H9 (cell line): ENCODE data around the gene CHRM4. TPM values are rescaled to one million over a fixed set of nuclear protein-coding genes. Genes with fewer than 3 reads are reported as not detected.

Source experiments
- DNase-seq: peaks from one replicate; pipeline ENCODE4 v3.0.0-alpha.2; 2017
- H2AFZ ChIP-seq: one replicate; pipeline ENCODE4 v1.6.1; 2013; ENCODE audit warnings: mild to moderate bottlenecking, low read length, control low read depth, moderate library complexity
- H2AK5ac ChIP-seq: 2 replicates; pipeline ENCODE4 v1.6.1; 2013; ENCODE audit warnings: low read length, control low read depth, mixed read lengths; ENCODE audit not compliant: insufficient read length
- H2BK120ac ChIP-seq: one replicate; pipeline ENCODE4 v1.6.1; 2013; ENCODE audit warnings: low read depth, mild to moderate bottlenecking, low read length, control low read depth, inconsistent platforms; ENCODE audit not compliant: poor library complexity, severe bottlenecking
- H2BK12ac ChIP-seq: 2 replicates; pipeline ENCODE4 v1.6.1; 2013; ENCODE audit warnings: low read length, control low read depth, mixed read lengths, low read depth; ENCODE audit not compliant: insufficient read length
- H2BK15ac ChIP-seq: 2 replicates; pipeline ENCODE4 v1.6.1; 2013; ENCODE audit warnings: low read depth, low read length, control low read depth
- H2BK20ac ChIP-seq: one replicate; pipeline ENCODE4 v1.6.1; 2013; ENCODE audit warnings: low read depth, mild to moderate bottlenecking, low read length, control low read depth, inconsistent platforms; ENCODE audit not compliant: poor library complexity, severe bottlenecking
- H2BK5ac ChIP-seq: 2 replicates; pipeline ENCODE4 v1.6.1; 2013; ENCODE audit warnings: low read length, control low read depth, mixed read lengths; ENCODE audit not compliant: insufficient read length
- H3K14ac ChIP-seq: 2 replicates; pipeline ENCODE4 v1.6.1; 2013; ENCODE audit warnings: low read length, control low read depth; ENCODE audit not compliant: insufficient read depth
- H3K18ac ChIP-seq: 2 replicates; pipeline ENCODE4 v1.6.1; 2013; ENCODE audit warnings: low read depth, mild to moderate bottlenecking, mixed read lengths, low read length, control low read depth; ENCODE audit not compliant: insufficient read length
- H3K23ac ChIP-seq: 2 replicates; pipeline ENCODE4 v1.6.1; 2013; ENCODE audit warnings: low read length, control low read depth, mixed read lengths, low read depth; ENCODE audit not compliant: insufficient read length
- H3K23me2 ChIP-seq: 2 replicates; pipeline ENCODE4 v1.6.1; 2013; ENCODE audit warnings: low read depth, mild to moderate bottlenecking, mixed read lengths, low read length, control low read depth; ENCODE audit not compliant: insufficient read length, poor library complexity, severe bottlenecking
- H3K27ac ChIP-seq: 2 replicates; pipeline ENCODE4 v1.5.1; 2013; ENCODE audit warnings: low read length, control low read depth, mixed read lengths, low read depth; ENCODE audit not compliant: insufficient read length
- H3K27me3 ChIP-seq: 2 replicates; pipeline ENCODE4 v1.6.1; 2013; ENCODE audit warnings: low read length, control low read depth, inconsistent platforms; ENCODE audit not compliant: insufficient read depth
- H3K4ac ChIP-seq: 2 replicates; pipeline ENCODE4 v1.6.1; 2013; ENCODE audit warnings: low read depth, mild to moderate bottlenecking, control low read depth, inconsistent platforms, low read length, moderate library complexity
- H3K4me1 ChIP-seq: 2 replicates; pipeline ENCODE4 v1.6.1; 2013; ENCODE audit warnings: low read length, control low read depth, inconsistent platforms; ENCODE audit not compliant: insufficient read depth
- H3K4me2 ChIP-seq: 2 replicates; pipeline ENCODE4 v1.6.1; 2013; ENCODE audit warnings: low read length, control low read depth, mixed read lengths; ENCODE audit not compliant: insufficient read length, insufficient read depth
- H3K56ac ChIP-seq: 2 replicates; pipeline ENCODE4 v1.6.1; 2013; ENCODE audit warnings: low read depth, mild to moderate bottlenecking, mixed read lengths, low read length, control low read depth; ENCODE audit not compliant: insufficient read length
- H3K79me1 ChIP-seq: 2 replicates; pipeline ENCODE4 v1.6.1; 2013; ENCODE audit warnings: low read depth, mild to moderate bottlenecking, moderate library complexity, low read length, control low read depth, inconsistent platforms; ENCODE audit not compliant: insufficient read depth, poor library complexity, severe bottlenecking
- H3K79me2 ChIP-seq: 2 replicates; pipeline ENCODE4 v1.6.1; 2013; ENCODE audit warnings: low read length, control low read depth, inconsistent platforms; ENCODE audit not compliant: insufficient read depth
- H3K9ac ChIP-seq: 2 replicates; pipeline ENCODE4 v1.6.1; 2013; ENCODE audit warnings: low read length, control low read depth, mixed read lengths; ENCODE audit not compliant: insufficient read length; ENCODE audit errors: extremely low read depth
- H3K9me3 ChIP-seq: one replicate; pipeline ENCODE4 v1.6.1; 2013; ENCODE audit warnings: low read depth, low read length, inconsistent platforms; ENCODE audit not compliant: control insufficient read depth
- H3T11ph ChIP-seq: one replicate; pipeline ENCODE4 v1.6.1; 2013; ENCODE audit warnings: mild to moderate bottlenecking, low read length, control low read depth, inconsistent platforms
- H4K20me1 ChIP-seq: one replicate; pipeline ENCODE4 v1.6.1; 2013; ENCODE audit not compliant: control insufficient read depth, insufficient read length, insufficient read depth
- H4K5ac ChIP-seq: 2 replicates; pipeline ENCODE4 v1.6.1; 2013; ENCODE audit warnings: low read depth, mild to moderate bottlenecking, mixed read lengths, low read length, control low read depth; ENCODE audit not compliant: insufficient read length
- H4K8ac ChIP-seq: replicated peaks from 2 replicates; pipeline ENCODE4 v1.6.1; 2013; ENCODE audit warnings: low read length, control low read depth, mixed read lengths, low read depth; ENCODE audit not compliant: insufficient read length
- H4K91ac ChIP-seq: 2 replicates; pipeline ENCODE4 v1.6.1; 2013; ENCODE audit warnings: low read depth, mild to moderate bottlenecking, moderate library complexity, mixed read lengths, low read length, control low read depth; ENCODE audit not compliant: insufficient read length
- H3K27ac Mint-ChIP-seq, 3 experiments: 2 replicates in 2 of 3; 3 replicates in 1 of 3; pipeline ENCODE4 v1.8.0; 2020 to 2021; ENCODE audit warnings: mixed read lengths in 3 of 3, mild to moderate bottlenecking in 1 of 3, moderate library complexity in 1 of 3
- H3K27me3 Mint-ChIP-seq: 2 replicates; pipeline ENCODE4 v1.8.0; 2021; ENCODE audit warnings: low read depth, mild to moderate bottlenecking, moderate library complexity, mixed read lengths
- H3K36me3 Mint-ChIP-seq, 3 experiments: 2 replicates in 2 of 3; 3 replicates in 1 of 3; pipeline ENCODE4 v1.8.0; 2020 to 2021; ENCODE audit warnings: low read depth in 3 of 3, mixed read lengths in 3 of 3; ENCODE audit not compliant: insufficient read depth in 1 of 3
- H3K4me1 Mint-ChIP-seq, 2 experiments: 2 replicates each; pipeline ENCODE4 v1.8.0; 2020; ENCODE audit warnings: mixed read lengths in 2 of 2
- H3K4me3 Mint-ChIP-seq, 2 experiments: 2 replicates in 1 of 2; 3 replicates in 1 of 2; pipeline ENCODE4 v1.8.0; 2020 to 2021; ENCODE audit warnings: mild to moderate bottlenecking in 2 of 2, mixed read lengths in 2 of 2, moderate library complexity in 1 of 2
- H3K9me3 Mint-ChIP-seq, 2 experiments: 2 replicates in 1 of 2; 3 replicates in 1 of 2; pipeline ENCODE4 v1.8.0; 2020; ENCODE audit warnings: mild to moderate bottlenecking in 2 of 2, mixed read lengths in 2 of 2, moderate library complexity in 1 of 2
- WGBS: extraction: QIAGEN DNeasy Blood & Tissue Kit; methylation state at CpG from one replicate; pipeline ENCODE4 v1.1.7; 2013; ENCODE audit warnings: missing lambda C conversion rate, low lambda C conversion rate, mixed read lengths; ENCODE audit not compliant: insufficient read length; ENCODE audit errors: extremely low coverage; 5-methylcytosine and 5-hydroxymethylcytosine counted together
- total RNA-seq: library from RNA; stranded (reverse); gene quantifications from 2 replicates; pipeline ENCODE4 v1.2.1, GENCODE V29; 2021
- TF ChIP-seq, protein P1 (sequence below): fragments of 200-600 bp; sonication (generic); conservative IDR thresholded peaks from 3 replicates; pipeline ENCODE4 v1.8.0; 2021; ENCODE audit warnings: antibody characterized with exemption, mild to moderate bottlenecking

The CHRM4 gene
- total RNA-seq, 1 experiment from 2014 or later, result 1.0 TPM

DNA sequence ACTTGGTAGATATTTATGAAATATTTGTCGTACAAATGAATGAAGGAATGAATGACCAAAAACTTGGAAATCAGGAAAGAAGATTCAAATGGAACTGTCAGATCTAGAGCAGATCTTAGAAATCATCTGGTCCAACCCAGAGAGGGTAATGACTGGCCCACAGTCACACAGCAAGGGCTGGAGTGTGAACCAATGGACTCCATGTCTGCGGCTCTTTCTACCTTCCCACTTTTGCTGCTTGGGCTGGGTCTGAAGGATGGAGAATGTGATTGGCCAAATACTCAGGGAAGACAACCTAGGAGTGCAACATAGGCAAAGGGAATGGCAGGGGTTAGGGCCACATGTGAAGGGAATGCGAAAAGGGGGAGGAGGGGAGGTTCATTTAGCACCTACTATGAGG is 50.1 kb downstream of the CHRM4 start:
- no peaks in the 10 kb centered on the region for H3K27me3 ChIP-seq
- H3K23ac ChIP-seq, result no peak overlapping the region
- no peak overlapping the region for H3K14ac ChIP-seq
- H3K27ac ChIP-seq, result no peak overlapping the region
- no peaks in the 10 kb centered on the region for H3K79me2 ChIP-seq
- Mint-ChIP-seq H3K27ac (peak overlapping the region in 1 of 3 experiments; percentile 31; a peak in 1 of 7 replicates), H3K9me3 (no peaks in the 10 kb centered on the region; a peak in 2 of 5 replicates), H3K27me3 (peaks cover 8% of the 10 kb centered on the region), H3K4me1 (peaks cover 90 to 95% of the 10 kb centered on the region in 2 experiments), H3K36me3 (no peaks in the 10 kb centered on the region), H3K4me3 (no peak overlapping the region; a peak in 1 of 5 replicates)
- no peak overlapping the region for H2AK5ac ChIP-seq
- H2BK120ac ChIP-seq, result no peak overlapping the region
- H3T11ph ChIP-seq, result no peak overlapping the region
- no CpG with 5 or more reads among the region's 3 CpGs for WGBS
- H3K4me2 ChIP-seq, result no peak overlapping the region
- DNase-seq, result no peak
- H4K8ac ChIP-seq, result no peak overlapping the region
- H3K9me3 ChIP-seq, result no peaks in the 10 kb centered on the region
- no peak overlapping the region for H4K5ac ChIP-seq
- H2AFZ ChIP-seq, result no peak overlapping the region
- H3K9ac ChIP-seq, result no peak overlapping the region
- no peak overlapping the region for H3K18ac ChIP-seq
- H2BK12ac ChIP-seq, result no peak overlapping the region
- H3K79me1 ChIP-seq, result no peaks in the 10 kb centered on the region
- no peaks in the 10 kb centered on the region for H3K23me2 ChIP-seq
- H4K91ac ChIP-seq, result no peak overlapping the region
- TF ChIP-seq, protein P1, sequence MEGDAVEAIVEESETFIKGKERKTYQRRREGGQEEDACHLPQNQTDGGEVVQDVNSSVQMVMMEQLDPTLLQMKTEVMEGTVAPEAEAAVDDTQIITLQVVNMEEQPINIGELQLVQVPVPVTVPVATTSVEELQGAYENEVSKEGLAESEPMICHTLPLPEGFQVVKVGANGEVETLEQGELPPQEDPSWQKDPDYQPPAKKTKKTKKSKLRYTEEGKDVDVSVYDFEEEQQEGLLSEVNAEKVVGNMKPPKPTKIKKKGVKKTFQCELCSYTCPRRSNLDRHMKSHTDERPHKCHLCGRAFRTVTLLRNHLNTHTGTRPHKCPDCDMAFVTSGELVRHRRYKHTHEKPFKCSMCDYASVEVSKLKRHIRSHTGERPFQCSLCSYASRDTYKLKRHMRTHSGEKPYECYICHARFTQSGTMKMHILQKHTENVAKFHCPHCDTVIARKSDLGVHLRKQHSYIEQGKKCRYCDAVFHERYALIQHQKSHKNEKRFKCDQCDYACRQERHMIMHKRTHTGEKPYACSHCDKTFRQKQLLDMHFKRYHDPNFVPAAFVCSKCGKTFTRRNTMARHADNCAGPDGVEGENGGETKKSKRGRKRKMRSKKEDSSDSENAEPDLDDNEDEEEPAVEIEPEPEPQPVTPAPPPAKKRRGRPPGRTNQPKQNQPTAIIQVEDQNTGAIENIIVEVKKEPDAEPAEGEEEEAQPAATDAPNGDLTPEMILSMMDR, result no peak
- H3K4ac ChIP-seq, result no peak overlapping the region
- H2BK5ac ChIP-seq, result no peak overlapping the region
- H2BK20ac ChIP-seq, result no peak overlapping the region
- H3K4me1 ChIP-seq, result peaks cover 42% of the 10 kb centered on the region
- H2BK15ac ChIP-seq, result no peak overlapping the region
- H4K20me1 ChIP-seq, result no peaks in the 10 kb centered on the region
- no peak overlapping the region for H3K56ac ChIP-seq
